Mucosa of stomach (tissue), 1 donor: ENCODE data around the gene WEE2.
"Not testable (repeated sequence)": the region's sequence is repeated elsewhere in the genome, so short reads cannot be mapped to it uniquely, and the experiment has no call there.

Experiments
- H3K27me3 ChIP-seq: one replicate; pipeline ENCODE4 v1.7.0; 2013; ENCODE audit warnings: mild to moderate bottlenecking, low read length; ENCODE audit not compliant: control insufficient read depth, insufficient read depth
- H3K36me3 ChIP-seq: one replicate; pipeline ENCODE4 v1.7.0; 2013; ENCODE audit warnings: low read length; ENCODE audit not compliant: control insufficient read depth, insufficient read depth
- H3K4me1 ChIP-seq: one replicate; pipeline ENCODE4 v1.7.0; 2013; ENCODE audit warnings: mild to moderate bottlenecking, low read length; ENCODE audit not compliant: control insufficient read depth, insufficient read depth
- H3K4me3 ChIP-seq: one replicate; pipeline ENCODE4 v1.7.0; 2013; ENCODE audit warnings: low read length
- H3K9ac ChIP-seq: one replicate; pipeline ENCODE4 v1.7.0; 2013; ENCODE audit warnings: mild to moderate bottlenecking, low read length, moderate library complexity
- H3K9me3 ChIP-seq: one replicate; pipeline ENCODE4 v1.7.0; 2013; ENCODE audit warnings: mild to moderate bottlenecking, low read length, moderate library complexity; ENCODE audit not compliant: control insufficient read depth
- donor health status: Pancreatic carcinoma.

WEE2 gene

GRCh38 chr7:141674702-141675101 lies 33.5 kb upstream of the WEE2 start:
- Histone ChIP-seq H3K27me3 (no peaks in the 10 kb centered on the region), H3K36me3 (no peaks in the 10 kb centered on the region), H3K4me3 (no peak overlapping the region), H3K4me1 (peaks cover 16% of the 10 kb centered on the region), H3K9me3 (no peaks in the 10 kb centered on the region), H3K9ac (no peak overlapping the region)

GRCh38 chr7:141675436-141676215 lies 32.5 kb upstream of the WEE2 start:
- Histone ChIP-seq H3K9me3 (no peaks in the 10 kb centered on the region), H3K27me3 (no peaks in the 10 kb centered on the region), H3K4me3 (no peak overlapping the region), H3K36me3 (no peaks in the 10 kb centered on the region), H3K4me1 (peaks cover 16% of the 10 kb centered on the region), H3K9ac (no peak overlapping the region)

- Histone ChIP-seq H3K4me1 (peaks cover 16% of the 10 kb centered on the region), H3K36me3 (peaks cover 5% of the 10 kb centered on the region), H3K9me3 (no peaks in the 10 kb centered on the region), H3K9ac (no peak overlapping the region), H3K27me3 (no peaks in the 10 kb centered on the region), H3K4me3 (no peak overlapping the region)
Measured at GRCh38 chr7:141676618-141677017, 31.5 kb upstream of the WEE2 start.

GRCh38 chr7:141679014-141679413 lies 29.1 kb upstream of the WEE2 start:
- peaks cover 12% of the 10 kb centered on the region for H3K36me3 ChIP-seq
- no peak overlapping the region for H3K9ac ChIP-seq
- no peaks in the 10 kb centered on the region for H3K27me3 ChIP-seq
- H3K9me3 ChIP-seq = no peaks in the 10 kb centered on the region
- H3K4me1 ChIP-seq = peaks cover 14% of the 10 kb centered on the region
- no peak overlapping the region for H3K4me3 ChIP-seq

- H3K27me3 ChIP-seq = no peaks in the 10 kb centered on the region
- H3K9ac ChIP-seq = no peak overlapping the region
- no peaks in the 10 kb centered on the region for H3K4me1 ChIP-seq
- peaks cover 12% of the 10 kb centered on the region for H3K36me3 ChIP-seq
- H3K9me3 ChIP-seq = no peaks in the 10 kb centered on the region
- H3K4me3 ChIP-seq = no peak overlapping the region
Measured at GRCh38 chr7:141685285-141686023, 22.7 kb upstream of the WEE2 start.

- Histone ChIP-seq H3K4me1 (no peaks in the 10 kb centered on the region), H3K9me3 (no peaks in the 10 kb centered on the region), H3K4me3 (no peak overlapping the region), H3K36me3 (peaks cover 9% of the 10 kb centered on the region), H3K27me3 (no peaks in the 10 kb centered on the region), H3K9ac (no peak overlapping the region)
Measured at GRCh38 chr7:141686074-141686473, 22.1 kb upstream of the WEE2 start.

GRCh38 chr7:141686670-141687069 lies 21.5 kb upstream of the WEE2 start:
- no peaks in the 10 kb centered on the region for H3K27me3 ChIP-seq
- H3K4me3 ChIP-seq = no peak overlapping the region
- no peak overlapping the region for H3K9ac ChIP-seq
- peaks cover 7% of the 10 kb centered on the region for H3K36me3 ChIP-seq
- no peaks in the 10 kb centered on the region for H3K4me1 ChIP-seq
- H3K9me3 ChIP-seq = no peaks in the 10 kb centered on the region

GRCh38 chr7:141688043-141688442 lies 20.1 kb upstream of the WEE2 start:
- Histone ChIP-seq H3K4me3 (no peak overlapping the region), H3K9ac (no peak overlapping the region), H3K9me3 (no peaks in the 10 kb centered on the region), H3K4me1 (no peaks in the 10 kb centered on the region), H3K27me3 (no peaks in the 10 kb centered on the region), H3K36me3 (no peaks in the 10 kb centered on the region)

- H3K27me3 ChIP-seq, H3K4me1 ChIP-seq, H3K9me3 ChIP-seq, H3K4me3 ChIP-seq, H3K9ac ChIP-seq, H3K36me3 ChIP-seq: not testable (repeated sequence)
Measured at GRCh38 chr7:141689072-141689825, 18.9 kb upstream of the WEE2 start.

GRCh38 chr7:141691540-141691939 lies 16.6 kb upstream of the WEE2 start:
- Histone ChIP-seq H3K9ac (no peak overlapping the region), H3K9me3 (no peaks in the 10 kb centered on the region), H3K36me3 (no peaks in the 10 kb centered on the region), H3K4me3 (no peak overlapping the region), H3K27me3 (no peaks in the 10 kb centered on the region), H3K4me1 (peaks cover 23% of the 10 kb centered on the region)

GRCh38 chr7:141691961-141692360 lies 16.2 kb upstream of the WEE2 start:
- Histone ChIP-seq H3K4me3 (no peak overlapping the region), H3K9ac (no peak overlapping the region), H3K9me3 (no peaks in the 10 kb centered on the region), H3K4me1 (peaks cover 28% of the 10 kb centered on the region), H3K27me3 (no peaks in the 10 kb centered on the region), H3K36me3 (no peaks in the 10 kb centered on the region)

GRCh38 chr7:141693082-141693481 lies 15.1 kb upstream of the WEE2 start:
- Histone ChIP-seq H3K9ac (no peak overlapping the region), H3K9me3 (no peaks in the 10 kb centered on the region), H3K4me1 (peaks cover 38% of the 10 kb centered on the region), H3K36me3 (no peaks in the 10 kb centered on the region), H3K27me3 (no peaks in the 10 kb centered on the region), H3K4me3 (no peak overlapping the region)
